T-helper 1 cell treated with Interleukin-12 subunit alpha and Interleukin-12 subunit beta and Interleukin-4 antibody, amounts not matched to agents 30 ng/mL and 1 ng/mL, for 36 hours (primary cell): ENCODE measurements around the gene UBE3A. TPM values are rescaled to one million over a fixed set of nuclear protein-coding genes. Genes with fewer than 3 reads are reported as not detected.

Source experiments
- intact Hi-C: fragments of 100-400 bp; cut with micrococcal nuclease; formaldehyde crosslinking; loops from one replicate; pipeline ENCODE4 v1.15.1; 2024
- total RNA-seq: library from RNA; stranded (reverse); gene quantifications from 2 replicates; pipeline ENCODE4 v1.2.3, GENCODE V29; 2022

Gene UBE3A
- total RNA-seq, 1 donor from 2014 or later: 91.8 TPM

DNA sequence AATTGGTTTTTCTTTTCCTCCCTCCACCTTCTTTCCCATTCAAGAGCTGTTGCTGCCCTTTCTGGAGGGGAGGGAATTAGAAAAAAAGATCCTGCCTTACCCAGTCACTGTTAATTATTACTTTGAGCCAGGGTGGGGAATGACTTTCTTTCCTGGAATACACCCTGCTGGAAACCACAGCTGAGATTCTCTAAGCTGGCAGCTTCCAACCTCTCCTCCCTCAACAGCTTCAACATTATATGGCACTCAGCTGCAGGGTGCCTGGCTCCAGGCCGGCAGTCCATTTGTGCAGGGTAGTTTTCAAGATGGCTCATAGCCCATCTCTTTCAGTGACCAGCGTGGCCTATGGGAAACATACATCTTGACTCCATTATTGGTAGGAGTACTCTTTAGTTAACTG, 105.8 kb downstream of the UBE3A start:
- intact Hi-C loops: no loop called here

DNA sequence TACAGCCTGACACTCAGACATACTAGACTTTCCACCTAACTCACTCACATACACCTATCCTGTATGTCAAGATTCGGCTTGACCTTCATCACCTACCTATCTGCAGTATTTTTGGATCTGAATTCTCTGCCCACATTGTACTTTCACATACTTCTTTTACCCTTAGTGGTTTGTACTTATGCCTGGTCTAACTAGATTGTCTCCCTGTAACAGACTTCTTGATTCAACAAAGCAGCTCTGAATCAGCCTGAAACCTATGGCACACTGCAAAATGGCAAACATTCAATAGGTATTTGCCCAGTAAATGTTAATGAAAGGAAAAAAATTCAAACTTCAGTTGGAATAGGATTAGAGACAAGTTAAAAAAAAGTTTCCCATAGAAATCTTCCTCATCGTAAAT, 106.5 kb downstream of the UBE3A start:
- intact Hi-C loops: no loop called here

DNA sequence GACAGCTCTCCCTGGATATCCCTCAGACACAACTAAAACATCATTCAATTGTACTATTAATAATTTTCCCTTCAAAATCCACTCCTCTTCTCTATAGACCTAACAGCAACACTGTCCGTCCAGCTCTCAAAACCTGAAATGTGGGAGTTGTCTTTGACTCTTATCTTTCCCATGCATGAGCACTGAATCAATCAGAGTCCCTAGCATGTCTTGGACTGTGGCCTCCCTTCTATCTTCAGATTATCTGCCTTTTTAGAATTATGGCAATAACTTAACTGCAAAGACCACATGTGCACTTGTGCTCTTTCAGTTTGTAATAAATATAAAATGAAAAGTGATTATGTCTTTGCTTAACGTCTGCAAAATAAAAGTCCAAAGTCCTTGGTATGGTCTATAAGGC, 107.0 kb downstream of the UBE3A start:
- intact Hi-C loops: no loop called here

DNA sequence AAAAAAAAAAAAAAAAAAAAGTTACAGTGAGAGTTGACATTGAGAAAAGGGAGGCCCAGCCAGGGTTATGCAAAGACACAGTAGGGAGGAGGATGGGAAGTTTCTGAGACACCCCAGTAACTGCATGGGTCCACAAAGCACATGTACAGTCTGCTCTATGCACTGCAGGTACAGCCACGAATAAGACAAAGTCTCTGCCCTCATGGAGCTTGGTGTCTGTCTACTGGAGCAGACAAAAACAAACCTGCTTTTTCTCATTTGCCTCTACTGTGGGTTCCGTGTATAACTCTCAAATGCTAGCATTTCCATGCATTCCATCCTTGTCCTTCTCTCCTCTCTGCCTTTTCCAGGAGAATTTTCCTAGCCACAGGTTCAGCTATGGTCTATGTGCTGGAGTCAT, 107.4 kb downstream of the UBE3A start:
- intact Hi-C loops: no loop called here

DNA sequence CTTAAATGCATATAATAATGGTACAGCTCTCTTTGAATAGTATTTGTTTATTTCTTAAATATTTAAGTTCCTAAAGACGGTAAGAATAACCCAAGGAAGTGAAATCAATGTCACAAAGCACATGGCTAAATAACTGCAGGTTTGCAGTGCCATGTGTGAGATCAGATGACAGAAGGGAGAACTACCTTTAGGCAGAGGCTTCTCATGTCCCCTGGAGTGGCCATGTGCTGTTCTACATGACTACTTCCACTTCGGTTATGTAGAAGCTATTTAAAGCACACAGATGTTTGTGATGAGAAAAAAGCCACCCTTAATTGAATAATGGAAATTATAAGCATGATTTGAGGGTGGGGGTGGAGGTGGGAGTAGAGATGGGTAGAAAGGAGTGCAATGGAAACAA, 109.1 kb downstream of the UBE3A start:
- intact Hi-C loops: no loop called here

DNA sequence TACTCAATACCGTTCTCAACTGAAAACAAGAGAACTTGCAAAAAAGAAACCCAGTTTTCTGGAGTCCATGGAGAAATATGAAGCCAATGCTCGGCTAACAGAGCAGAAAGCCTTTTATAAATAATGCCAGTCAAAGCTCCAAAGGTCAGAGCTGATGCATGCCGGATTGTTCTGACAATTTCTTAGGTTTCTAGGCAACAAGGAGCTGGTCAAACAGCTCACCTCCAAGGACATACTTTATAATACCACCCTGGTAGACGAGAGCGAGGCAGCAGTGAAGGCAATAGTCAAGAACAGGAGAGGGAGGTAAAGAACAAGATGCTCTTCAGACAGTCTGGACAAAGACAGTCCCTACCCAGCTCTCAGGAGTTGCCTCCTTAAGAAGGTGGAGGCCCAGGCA, 111.1 kb downstream of the UBE3A start:
- intact Hi-C loops: no loop called here

DNA sequence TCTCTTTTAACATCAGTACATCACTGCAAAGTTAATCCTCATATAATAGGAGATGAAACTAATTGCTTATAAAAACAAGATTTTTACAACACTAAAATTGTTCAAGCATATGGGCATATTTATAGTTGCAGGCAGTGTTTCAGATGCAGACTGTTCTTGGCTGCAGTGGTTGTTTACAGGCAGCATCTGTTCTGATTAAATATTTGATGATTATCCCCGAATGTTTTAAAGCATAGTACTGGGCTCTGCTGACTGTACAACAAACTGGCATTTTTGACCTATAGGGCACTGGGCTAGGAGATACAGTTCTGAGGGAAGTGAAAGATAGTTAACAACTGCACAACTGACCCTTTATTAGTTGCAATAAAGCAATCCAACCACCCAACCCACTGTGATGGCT, 113.6 kb downstream of the UBE3A start:
- intact Hi-C loops: no loop called here

DNA sequence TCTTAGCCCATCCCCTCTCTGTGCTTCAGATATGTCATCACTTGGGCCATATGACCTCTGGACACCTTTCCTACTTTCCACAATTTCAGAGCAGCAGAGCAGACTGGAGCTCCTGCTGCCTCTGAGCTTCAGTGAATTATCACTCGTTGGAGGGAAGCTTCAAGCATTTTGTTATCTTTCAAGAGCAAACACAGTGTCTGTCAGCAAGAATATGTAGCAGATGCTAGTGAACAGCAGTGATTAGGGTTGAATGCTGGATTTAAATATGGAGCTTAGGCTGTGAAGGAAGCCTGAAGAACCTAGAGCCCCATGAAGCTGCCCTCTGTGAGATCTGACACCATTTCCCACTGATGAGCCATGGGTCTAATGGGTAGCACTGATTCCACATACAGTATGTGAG, 115.4 kb downstream of the UBE3A start:
- intact Hi-C loops: no loop called here

DNA sequence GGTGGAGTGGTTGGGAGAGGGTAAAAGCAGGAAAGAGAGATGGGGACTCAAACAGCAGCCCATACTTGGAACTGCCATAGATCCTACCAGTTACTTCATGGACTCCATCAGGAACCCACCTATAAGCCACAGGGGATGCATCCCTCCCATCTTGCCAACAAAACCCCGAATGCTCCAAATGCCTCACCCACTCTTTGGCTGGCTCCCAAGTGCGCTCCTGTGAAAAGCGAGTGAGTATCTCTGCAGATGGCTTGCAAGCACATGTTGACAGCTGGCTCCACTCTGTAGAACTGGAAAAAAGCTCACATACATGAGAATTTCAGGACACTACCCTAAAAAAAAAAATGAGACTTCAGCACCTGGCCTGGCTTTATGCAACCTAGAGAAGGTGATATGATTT, 151.0 kb downstream of the UBE3A start:
- intact Hi-C loops: no loop called here
